Transverse colon (tissue), 4 donors: Measurements from ENCODE around the gene HARBI1. TPM values are rescaled to one million over a fixed set of nuclear protein-coding genes. Genes with fewer than 3 reads are reported as not detected.
A peak's percentile ranks its signal among the peaks of the same experiment; 100 is the strongest.

Experiments used
- DNase-seq: peaks from one replicate; pipeline ENCODE4 v3.0.0-alpha.2; 2019
- H3K27ac ChIP-seq, 4 donors: fragments of 200-600 bp; sonication (generic); 2 replicates each; pipeline ENCODE4 v1.5.1; 2016 to 2018; ENCODE audit warnings: inconsistent platforms in 4 of 4
- H3K27me3 ChIP-seq: fragments of 200-600 bp; sonication (generic); 2 replicates; pipeline ENCODE4 v1.5.1; 2017; ENCODE audit warnings: inconsistent platforms
- H3K36me3 ChIP-seq, 4 donors: fragments of 200-600 bp; sonication (generic); 2 replicates each; pipeline ENCODE4 v1.5.1; 2017 to 2019; ENCODE audit warnings: inconsistent platforms in 4 of 4
- H3K4me1 ChIP-seq, 4 donors: fragments of 200-600 bp; sonication (generic); 2 replicates each; pipeline ENCODE4 v1.5.1; 2017 to 2020; ENCODE audit warnings: inconsistent platforms in 4 of 4
- H3K4me3 ChIP-seq, 4 donors: fragments of 200-600 bp; sonication (generic); 1 replicate in 1 of 4; 2 replicates in 3 of 4; pipeline versions ENCODE4 v1.5.1 to v1.6.1; 2017 to 2019; ENCODE audit warnings: inconsistent platforms in 4 of 4
- H3K9me3 ChIP-seq, 2 donors: fragments of 200-600 bp; sonication (generic); 2 replicates each; pipeline ENCODE4 v1.5.1; 2017 to 2019; ENCODE audit warnings: inconsistent platforms in 2 of 2
- CTCF ChIP-seq, 5 experiments: fragments of 200-600 bp in 3 of 5; fragments of 450-650 bp in 2 of 5; sonication (generic) in 3 of 5; IDR thresholded peaks; 1 replicate in 2 of 5; 2 replicates in 3 of 5; pipeline ENCODE4 v1.5.1; 2016 to 2017; ENCODE audit warnings: antibody characterized with exemption in 5 of 5, inconsistent platforms in 3 of 5, mild to moderate bottlenecking in 2 of 5, moderate library complexity in 1 of 5
- EP300 ChIP-seq: sonication (generic); formaldehyde crosslinking; IDR thresholded peaks from one replicate; pipeline ENCODE4 v1.6.1; 2017; ENCODE audit warnings: antibody characterized with exemption, low read depth
- POLR2A ChIP-seq: fragments of 450-650 bp; IDR thresholded peaks from one replicate; pipeline ENCODE4 v1.6.1; 2016; ENCODE audit warnings: antibody characterized with exemption, mild to moderate bottlenecking, moderate library complexity
- POLR2AphosphoS5 ChIP-seq, 3 donors: sonication (generic); formaldehyde crosslinking; IDR thresholded peaks; one replicate each; pipeline ENCODE4 v1.6.1; 2016; ENCODE audit warnings: antibody characterized with exemption in 3 of 3
- WGBS, 2 donors: methylation state at CpG; one replicate each; pipeline ENCODE4 v1.1.5; 2018; ENCODE audit warnings: low coverage in 1 of 2; 5-methylcytosine and 5-hydroxymethylcytosine counted together
- in situ Hi-C, 4 donors: fragments of 200-750 bp; cut with MboI; loops; one replicate each; pipeline versions ENCODE4 v1.15.0 to v1.15.1; 2017; ENCODE audit warnings: low sequenced_read_pairs in 3 of 4, low pct_ligation_motif_present in 1 of 4, low pct_unique_long_range_greater_than_20kb in 1 of 4
- intact Hi-C: fragments of 100-400 bp; cut with DNase I; formaldehyde crosslinking; loops from one replicate; pipeline ENCODE4 v1.15.1; 2023; ENCODE audit warnings: low total_unique reads
- total RNA-seq, 4 donors: library from RNA; depleted of rRNA; stranded (reverse); fragments of >200 nt; gene quantifications; one replicate each; pipeline ENCODE4 v1.1.0, GENCODE V29; 2016

The HARBI1 gene
- total RNA-seq: 1 to 10 TPM in 3 of 4 donors, not detected in 1; 3.1 to 4.8 (median 3.4) TPM

- intact Hi-C loops (no loop called here), in situ Hi-C loops (no loop called here)
- Histone ChIP-seq H3K4me1 (peaks cover 6 to 33% (median 19%) of the 10 kb centered on the region in 4 donors), H3K36me3 (peaks cover 0 to 3% (median 0%) of the 10 kb centered on the region in 4 donors), H3K27me3 (no peaks in the 10 kb centered on the region), H3K9me3 (no peaks in the 10 kb centered on the region), H3K4me3 (peak within 1 kb of the TSS; percentile 85 to 96 (median 94)), H3K27ac (peak within 1 kb of the TSS; percentile 97 to 99 (median 98))
- peak; percentile 92 for DNase-seq
- TF ChIP-seq EP300 (no peak), POLR2A (peak; percentile 73), CTCF (IDR thresholded peaks at IDR 0.05) (peak; percentile 82 to 90 (median 84)), POLR2AphosphoS5 (IDR thresholded peaks at IDR 0.05) (peak in 2 of 3 donors; percentile 80 to 81)
- 0% methylated on average over 4 to 66 of the region's 72 CpGs for WGBS, 2 donors
These were observed at the start of gene HARBI1, which contains the start of gene ATG13 for GRCh38 chr11:46617134-46617971. HARBI1 (minus strand) TSS chr11:46617227; CDS start chr11:46616237, 990 bp downstream. ATG13 (plus strand) TSS chr11:46617553; CDS start chr11:46644292, 26,739 bp downstream.

- H3K27ac ChIP-seq: peak overlapping the region in 3 of 4 donors; percentile 22 to 49 (median 24)
- 65 to 78% methylated on average over 4 to 5 of the region's 5 CpGs for WGBS, 2 donors
- no peaks in the 10 kb centered on the region for H3K9me3 ChIP-seq
- TF ChIP-seq POLR2AphosphoS5 (IDR thresholded peaks at IDR 0.05) (no peak), EP300 (no peak), CTCF (IDR thresholded peaks at IDR 0.05) (no peak), POLR2A (no peak)
- peaks cover 0 to 10% (median 0%) of the 10 kb centered on the region in 4 donors for H3K4me1 ChIP-seq
- no peaks in the 10 kb centered on the region for H3K27me3 ChIP-seq
- H3K36me3 ChIP-seq: peaks cover 0 to 59% (median 29%) of the 10 kb centered on the region in 4 donors
- H3K4me3 ChIP-seq: no peak overlapping the region
- DNase-seq: no peak
- in situ Hi-C loops (no loop called here), intact Hi-C loops (no loop called here)
These were observed 49.5 kb upstream of the HARBI1 start for GRCh38 chr11:46666516-46666915.

GRCh38 chr11:46665356-46665755, 48.3 kb upstream of the HARBI1 start:
- Histone ChIP-seq H3K9me3 (no peaks in the 10 kb centered on the region), H3K27ac (peak overlapping the region in 1 of 4 donors; percentile 11), H3K4me1 (peaks cover 0 to 10% (median 0%) of the 10 kb centered on the region in 4 donors), H3K4me3 (no peak overlapping the region), H3K36me3 (peaks cover 0 to 68% (median 25%) of the 10 kb centered on the region in 4 donors), H3K27me3 (no peaks in the 10 kb centered on the region)
- in situ Hi-C loops (no loop called here), intact Hi-C loops (no loop called here)
- WGBS, 2 donors: 82% methylated on average over 1 of the region's 1 CpG; no CpG with 5 or more reads in 1 of the 2 donors
- no peak for DNase-seq
- TF ChIP-seq CTCF (IDR thresholded peaks at IDR 0.05): no peak
- no peak for TF ChIP-seq POLR2A
- TF ChIP-seq EP300: no peak
- TF ChIP-seq POLR2AphosphoS5 (IDR thresholded peaks at IDR 0.05): no peak

- no peaks in the 10 kb centered on the region for H3K27me3 ChIP-seq
- TF ChIP-seq POLR2A: no peak
- in situ Hi-C loops: no loop called here
- H3K27ac ChIP-seq: no peak overlapping the region
- no peak overlapping the region for H3K4me3 ChIP-seq
- 60 to 80% methylated on average over 1 to 6 of the region's 6 CpGs for WGBS, 2 donors
- H3K9me3 ChIP-seq: no peaks in the 10 kb centered on the region
- peaks cover 0 to 69% (median 25%) of the 10 kb centered on the region in 4 donors for H3K36me3 ChIP-seq
- no peak for DNase-seq
- peaks cover 0 to 10% (median 0%) of the 10 kb centered on the region in 4 donors for H3K4me1 ChIP-seq
- intact Hi-C loops: no loop called here
These were observed 47.6 kb upstream of the HARBI1 start for GRCh38 chr11:46664612-46665011.
